ENCODE data around the gene SLC25A18.

- TF ChIP-seq FOXM1 (IDR thresholded peaks at IDR 0.05; ENCODE audit: borderline replicate concordance) (no peak), TARDBP (IDR thresholded peaks at IDR 0.05) (no peak), HDGF (IDR thresholded peaks at IDR 0.05; ENCODE audit: borderline replicate concordance) (no peak), BHLHE40 (IDR thresholded peaks at IDR 0.05; ENCODE audit: borderline replicate concordance) (no peak), SUZ12 (IDR thresholded peaks at IDR 0.05) (no peak), ELF4 (IDR thresholded peaks at IDR 0.05) (no peak), ZNF384 (IDR thresholded peaks at IDR 0.05) (no peak), FOXK2 (IDR thresholded peaks at IDR 0.05) (no peak)
Observed at GRCh38 chr22:17607891-17608521, 44.7 kb downstream of the SLC25A18 start.
